Testis (tissue), 2 donors: Measurements from ENCODE around the gene ADAM10.

Source experiments
- POLR2A ChIP-seq: fragments of 450-650 bp; IDR thresholded peaks from one replicate; pipeline ENCODE4 v1.6.1; 2017; ENCODE audit warnings: antibody characterized with exemption, mild to moderate bottlenecking, moderate library complexity
- TF ChIP-seq, protein P1 (sequence below), 3 experiments: fragments of 450-650 bp in 2 of 3; fragments of 200-600 bp in 1 of 3; sonication (generic) in 1 of 3; IDR thresholded peaks; one replicate each; pipeline ENCODE4 v1.5.1; 2016 to 2019; ENCODE audit warnings: antibody characterized with exemption in 3 of 3, mild to moderate bottlenecking in 2 of 3, moderate library complexity in 1 of 3

DNA sequence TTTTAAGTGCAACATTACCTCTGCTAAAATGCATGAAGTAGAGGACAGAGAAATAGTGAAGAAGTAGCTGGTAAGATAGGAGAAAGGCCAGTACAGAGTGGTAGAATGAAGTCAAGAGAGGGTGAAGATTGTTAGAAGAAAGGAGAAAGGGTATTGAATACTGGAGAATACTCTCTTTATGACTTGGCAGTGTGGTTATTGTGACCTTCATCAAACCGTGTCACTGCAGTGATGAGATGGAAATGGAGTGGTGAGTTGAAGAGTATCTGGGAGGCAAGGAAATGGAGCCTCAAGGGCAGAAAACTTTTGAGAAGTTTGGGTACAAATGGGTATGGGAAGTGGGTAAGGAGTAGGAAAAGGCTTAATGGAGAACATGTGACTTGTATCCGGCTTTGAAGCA, 46.3 kb upstream of the ADAM10 start:
- TF ChIP-seq, protein P1, sequence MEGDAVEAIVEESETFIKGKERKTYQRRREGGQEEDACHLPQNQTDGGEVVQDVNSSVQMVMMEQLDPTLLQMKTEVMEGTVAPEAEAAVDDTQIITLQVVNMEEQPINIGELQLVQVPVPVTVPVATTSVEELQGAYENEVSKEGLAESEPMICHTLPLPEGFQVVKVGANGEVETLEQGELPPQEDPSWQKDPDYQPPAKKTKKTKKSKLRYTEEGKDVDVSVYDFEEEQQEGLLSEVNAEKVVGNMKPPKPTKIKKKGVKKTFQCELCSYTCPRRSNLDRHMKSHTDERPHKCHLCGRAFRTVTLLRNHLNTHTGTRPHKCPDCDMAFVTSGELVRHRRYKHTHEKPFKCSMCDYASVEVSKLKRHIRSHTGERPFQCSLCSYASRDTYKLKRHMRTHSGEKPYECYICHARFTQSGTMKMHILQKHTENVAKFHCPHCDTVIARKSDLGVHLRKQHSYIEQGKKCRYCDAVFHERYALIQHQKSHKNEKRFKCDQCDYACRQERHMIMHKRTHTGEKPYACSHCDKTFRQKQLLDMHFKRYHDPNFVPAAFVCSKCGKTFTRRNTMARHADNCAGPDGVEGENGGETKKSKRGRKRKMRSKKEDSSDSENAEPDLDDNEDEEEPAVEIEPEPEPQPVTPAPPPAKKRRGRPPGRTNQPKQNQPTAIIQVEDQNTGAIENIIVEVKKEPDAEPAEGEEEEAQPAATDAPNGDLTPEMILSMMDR (IDR thresholded peaks at IDR 0.05): no peak
- TF ChIP-seq POLR2A: no peak
